NOMO-1 (cell line): ENCODE data around the gene SH3BGR.

Experiments used
- DNase-seq, 2 experiments: peaks; one replicate each; lab custom pipeline; 2025; ENCODE audit not compliant: unreplicated experiment in 2 of 2; lab: John Stamatoyannopoulos, UW

SH3BGR gene

GRCh38 chr21:39454949-39455668 lies 3.3 kb downstream of the SH3BGR start:
- no peak for DNase-seq

- DNase-seq: no peak
Observed at GRCh38 chr21:39456665-39457064, 4.9 kb downstream of the SH3BGR start.

GRCh38 chr21:39461419-39461818 lies 9.6 kb downstream of the SH3BGR start:
- DNase-seq: no peak

- DNase-seq: no peak
Observed at GRCh38 chr21:39463308-39463707, 11.5 kb downstream of the SH3BGR start.

GRCh38 chr21:39466584-39466983 lies 14.8 kb downstream of the SH3BGR start:
- DNase-seq: no peak

GRCh38 chr21:39467746-39468145 lies 16.0 kb downstream of the SH3BGR start:
- no peak for DNase-seq

- DNase-seq: no peak
Observed at GRCh38 chr21:39468559-39468958, 16.8 kb downstream of the SH3BGR start.

GRCh38 chr21:39471598-39471997 lies 19.8 kb downstream of the SH3BGR start:
- DNase-seq: no peak

GRCh38 chr21:39472786-39473185 lies 21.0 kb downstream of the SH3BGR start:
- DNase-seq: no peak

GRCh38 chr21:39474611-39475010 lies 22.8 kb downstream of the SH3BGR start:
- no peak for DNase-seq

GRCh38 chr21:39479164-39479813 lies 27.5 kb downstream of the SH3BGR start:
- peak; percentile 23 to 48 for DNase-seq

- DNase-seq: no peak
Observed at GRCh38 chr21:39479814-39480182, 28.0 kb downstream of the SH3BGR start.

GRCh38 chr21:39480271-39480670 lies 28.5 kb downstream of the SH3BGR start:
- no peak for DNase-seq

GRCh38 chr21:39481886-39482285 lies 30.1 kb downstream of the SH3BGR start:
- DNase-seq: no peak

- no peak for DNase-seq
Observed at GRCh38 chr21:39483917-39484316, 32.1 kb downstream of the SH3BGR start.

- no peak for DNase-seq
Observed at GRCh38 chr21:39484711-39485276, 33.0 kb downstream of the SH3BGR start.

GRCh38 chr21:39489380-39489924 lies 37.7 kb downstream of the SH3BGR start:
- DNase-seq: no peak

- DNase-seq: no peak
Observed at GRCh38 chr21:39499156-39499555, 47.4 kb downstream of the SH3BGR start.

GRCh38 chr21:39502631-39503030 lies 50.9 kb downstream of the SH3BGR start:
- DNase-seq: no peak

- peak; percentile 5 to 57 for DNase-seq
Observed at GRCh38 chr21:39503123-39503762, 51.5 kb downstream of the SH3BGR start.

- no peak for DNase-seq
Observed at GRCh38 chr21:39504230-39504629, 52.5 kb downstream of the SH3BGR start.
